BJ (cell line): ENCODE results near the gene OR51E1. TPM values are rescaled to one million over a fixed set of nuclear protein-coding genes. Genes with fewer than 3 reads are reported as not detected.

Experiments
- CTCF ChIA-PET: fragments of 350-600 bp; formaldehyde crosslinking; extraction: SDS; loops from one replicate; lab custom pipeline; 2021; ENCODE audit warnings: antibody characterized with exemption, inconsistent platforms; lab: Yijun Ruan, JAX
- POLR2A ChIA-PET: fragments of 300-600 bp; sonication (Branson Sonifier 250); formaldehyde crosslinking; extraction: SDS; loops from one replicate; lab custom pipeline; 2021; ENCODE audit warnings: antibody characterized with exemption; lab: Charles Lee
- DNase-seq: peaks from one replicate; pipeline ENCODE4 v3.0.0-alpha.2; 2011; ENCODE audit warnings: low read depth
- H3K27me3 ChIP-seq: 2 replicates; pipeline ENCODE4 v1.6.0; 2011; ENCODE audit warnings: low read length; ENCODE audit not compliant: control insufficient read depth, insufficient read depth
- H3K36me3 ChIP-seq: 2 replicates; pipeline ENCODE4 v1.5.1; 2011; ENCODE audit warnings: low read length; ENCODE audit not compliant: control insufficient read depth, insufficient read depth
- H3K4me3 ChIP-seq: 2 replicates; pipeline ENCODE4 v1.5.1; 2011; ENCODE audit warnings: low read depth, mild to moderate bottlenecking, control low read depth, low read length
- polyA plus RNA-seq: library from polyadenylated mRNA; depleted of rRNA; stranded (reverse); fragments of >200 nt; gene quantifications from 2 replicates; pipeline ENCODE4 v1.2.3, GENCODE V29; 2011
- TF ChIP-seq, protein P1 (sequence below): IDR thresholded peaks from 2 replicates; pipeline ENCODE4 v1.5.1; 2011; ENCODE audit warnings: low read depth, mild to moderate bottlenecking, control low read depth, inconsistent platforms, low read length, moderate library complexity; ENCODE audit not compliant: insufficient read depth

Gene OR51E1
- polyA plus RNA-seq, 1 experiment, result not detected

DNA sequence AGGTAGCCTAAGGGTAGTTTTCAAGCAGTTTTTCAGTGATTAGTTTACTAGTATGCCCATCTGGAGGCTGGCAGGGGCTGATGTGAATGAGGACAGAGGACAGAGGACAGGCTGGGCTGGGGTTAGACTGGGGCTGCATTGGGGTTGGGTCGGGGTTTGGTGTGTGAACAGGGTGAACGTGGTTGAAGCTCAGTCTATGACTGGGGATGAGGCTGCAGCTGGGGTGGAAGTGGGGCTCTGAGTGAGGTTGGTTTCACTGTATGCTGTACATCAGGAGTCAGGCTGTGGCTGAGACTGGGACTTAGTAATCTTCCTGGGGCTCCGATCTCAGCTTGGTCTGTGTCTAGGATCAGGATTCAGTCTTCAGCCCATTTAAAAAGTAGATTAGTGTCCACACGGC, 451 bp downstream of the OR51E1 start:
- ChIA-PET CTCF (no interaction called here), POLR2A (no interaction called here)
- TF ChIP-seq, protein P1, sequence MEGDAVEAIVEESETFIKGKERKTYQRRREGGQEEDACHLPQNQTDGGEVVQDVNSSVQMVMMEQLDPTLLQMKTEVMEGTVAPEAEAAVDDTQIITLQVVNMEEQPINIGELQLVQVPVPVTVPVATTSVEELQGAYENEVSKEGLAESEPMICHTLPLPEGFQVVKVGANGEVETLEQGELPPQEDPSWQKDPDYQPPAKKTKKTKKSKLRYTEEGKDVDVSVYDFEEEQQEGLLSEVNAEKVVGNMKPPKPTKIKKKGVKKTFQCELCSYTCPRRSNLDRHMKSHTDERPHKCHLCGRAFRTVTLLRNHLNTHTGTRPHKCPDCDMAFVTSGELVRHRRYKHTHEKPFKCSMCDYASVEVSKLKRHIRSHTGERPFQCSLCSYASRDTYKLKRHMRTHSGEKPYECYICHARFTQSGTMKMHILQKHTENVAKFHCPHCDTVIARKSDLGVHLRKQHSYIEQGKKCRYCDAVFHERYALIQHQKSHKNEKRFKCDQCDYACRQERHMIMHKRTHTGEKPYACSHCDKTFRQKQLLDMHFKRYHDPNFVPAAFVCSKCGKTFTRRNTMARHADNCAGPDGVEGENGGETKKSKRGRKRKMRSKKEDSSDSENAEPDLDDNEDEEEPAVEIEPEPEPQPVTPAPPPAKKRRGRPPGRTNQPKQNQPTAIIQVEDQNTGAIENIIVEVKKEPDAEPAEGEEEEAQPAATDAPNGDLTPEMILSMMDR, result no peak
- Histone ChIP-seq H3K36me3 (no peaks in the 10 kb centered on the region), H3K4me3 (no peak overlapping the region), H3K27me3 (no peaks in the 10 kb centered on the region)
- DNase-seq, result no peak

DNA sequence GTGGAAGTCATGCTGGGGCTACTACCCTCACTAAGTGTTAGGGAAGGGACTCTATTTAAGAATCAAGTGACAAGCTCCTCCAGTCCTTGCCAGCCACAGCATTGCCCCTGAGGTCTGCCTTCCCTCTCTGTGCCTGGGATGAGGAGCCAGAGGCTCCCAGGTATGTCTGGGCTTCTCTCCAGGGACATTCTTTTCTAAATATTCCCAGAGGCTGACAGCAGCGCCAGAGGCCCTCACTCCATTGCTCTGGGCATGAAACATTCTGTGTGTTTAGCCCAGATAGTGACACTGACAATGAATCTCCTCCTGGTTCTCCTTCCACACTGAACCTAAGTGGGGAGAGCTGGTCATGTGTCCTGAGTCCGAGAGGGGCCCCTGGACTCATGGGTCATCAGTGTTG, 2.2 kb downstream of the OR51E1 start:
- H3K27me3 ChIP-seq, result no peaks in the 10 kb centered on the region
- POLR2A ChIA-PET, result no interaction called here
- no peak overlapping the region for H3K4me3 ChIP-seq
- H3K36me3 ChIP-seq, result no peaks in the 10 kb centered on the region
- CTCF ChIA-PET, result interaction anchor here (3.4 kb wide), 1 partner anchor 9 kb away, joined by 24 read pairs; the partner anchor contains the start of gene OR51D1
- DNase-seq, result no peak
- TF ChIP-seq, protein P1, result no peak

DNA sequence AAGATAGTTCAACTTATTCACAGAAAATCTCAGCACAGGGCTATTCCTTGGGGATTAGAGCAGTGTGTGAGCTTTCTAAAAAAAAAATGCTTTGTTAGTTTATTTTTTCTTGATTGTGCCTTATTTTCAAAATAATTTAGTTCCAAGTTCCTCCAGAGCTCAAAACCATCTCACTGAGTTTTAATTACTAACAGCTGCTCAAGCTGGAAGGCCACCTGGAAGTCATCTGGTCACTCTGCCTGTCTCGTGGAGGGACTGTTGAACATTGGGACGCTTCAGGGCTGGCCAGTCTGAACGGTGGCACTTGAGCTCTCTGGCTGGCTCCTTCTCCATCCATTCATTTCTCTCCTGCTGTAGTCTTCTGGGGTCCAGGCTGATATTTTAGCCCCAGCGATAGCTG, 4.0 kb downstream of the OR51E1 start:
- Histone ChIP-seq H3K27me3 (no peaks in the 10 kb centered on the region), H3K36me3 (no peaks in the 10 kb centered on the region), H3K4me3 (no peak overlapping the region)
- POLR2A ChIA-PET, result no interaction called here
- DNase-seq, result no peak
- TF ChIP-seq, protein P1, result no peak
- CTCF ChIA-PET, result interaction anchor here (0.9 to 3.4 kb wide), 2 partner anchors 11 to 43 kb away, joined by 3 to 24 read pairs; partner anchors contain the start of gene OR51D1

DNA sequence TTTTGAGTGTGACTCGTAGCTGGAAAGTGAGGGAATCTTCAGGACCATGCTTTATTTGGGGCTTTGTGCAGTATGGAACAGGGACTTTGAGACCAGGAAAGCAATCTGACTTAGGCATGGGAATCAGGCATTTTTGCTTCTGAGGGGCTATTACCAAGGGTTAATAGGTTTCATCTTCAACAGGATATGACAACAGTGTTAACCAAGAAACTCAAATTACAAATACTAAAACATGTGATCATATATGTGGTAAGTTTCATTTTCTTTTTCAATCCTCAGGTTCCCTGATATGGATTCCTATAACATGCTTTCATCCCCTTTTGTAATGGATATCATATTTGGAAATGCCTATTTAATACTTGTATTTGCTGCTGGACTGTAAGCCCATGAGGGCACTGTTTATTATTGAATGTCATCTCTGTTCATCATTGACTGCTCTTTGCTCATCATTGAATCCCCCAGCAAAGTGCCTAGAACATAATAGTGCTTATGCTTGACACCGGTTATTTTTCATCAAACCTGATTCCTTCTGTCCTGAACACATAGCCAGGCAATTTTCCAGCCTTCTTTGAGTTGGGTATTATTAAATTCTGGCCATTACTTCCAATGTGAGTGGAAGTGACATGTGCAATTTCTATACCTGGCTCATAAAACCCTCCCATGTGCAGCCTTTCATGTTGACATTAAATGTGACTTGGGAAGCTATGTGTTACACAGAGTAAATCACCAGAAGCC, 11.0 kb downstream of the OR51E1 start:
- POLR2A ChIA-PET, result no interaction called here
- TF ChIP-seq, protein P1, result no peak
- CTCF ChIA-PET, result no interaction called here
- H3K4me3 ChIP-seq, result no peak overlapping the region
- H3K27me3 ChIP-seq, result no peaks in the 10 kb centered on the region
- DNase-seq, result no peak
- no peaks in the 10 kb centered on the region for H3K36me3 ChIP-seq

DNA sequence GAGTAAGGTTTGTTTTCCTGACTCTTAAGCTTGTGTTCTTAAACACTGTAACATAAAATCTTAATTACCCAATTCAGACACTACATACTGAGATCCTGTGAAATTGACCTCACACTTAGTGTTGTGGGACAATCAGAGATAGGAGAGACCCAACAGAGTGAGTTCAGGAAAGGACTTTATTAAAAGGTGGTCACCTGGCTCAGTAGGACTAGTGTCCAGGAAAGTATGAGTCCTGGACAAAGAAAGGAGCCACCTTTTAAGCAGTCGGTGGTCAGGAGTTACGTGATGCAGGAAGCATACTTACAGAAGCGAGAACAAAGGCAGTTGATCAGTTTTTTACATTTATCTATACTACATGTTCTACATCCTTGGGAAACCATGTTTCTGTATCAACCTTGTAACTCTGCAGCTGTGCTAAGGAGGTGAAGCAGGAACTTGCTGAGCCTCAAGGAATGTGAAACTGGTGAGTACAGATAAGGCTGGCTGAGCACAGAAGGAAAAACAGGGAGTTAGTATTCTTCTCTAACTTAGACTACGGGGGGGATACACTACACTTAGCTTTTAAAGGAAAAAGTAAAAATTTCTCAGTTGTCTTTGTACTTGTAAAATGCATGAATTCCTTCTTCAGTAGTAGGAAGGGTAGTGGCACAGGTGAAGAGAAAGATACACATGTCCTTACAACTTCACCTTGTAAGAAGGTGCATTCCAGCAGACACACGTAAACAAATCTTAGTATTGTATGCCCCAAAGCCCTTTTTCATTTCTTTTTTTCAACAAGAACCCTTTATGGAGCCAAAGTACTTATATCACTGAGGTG, 15.1 kb downstream of the OR51E1 start:
- H3K27me3 ChIP-seq, result no peaks in the 10 kb centered on the region
- CTCF ChIA-PET, result no interaction called here
- TF ChIP-seq, protein P1, result no peak
- DNase-seq, result no peak
- POLR2A ChIA-PET, result no interaction called here
- no peak overlapping the region for H3K4me3 ChIP-seq
- H3K36me3 ChIP-seq, result no peaks in the 10 kb centered on the region
